ENCODE data around the gene RECQL5. TPM values are rescaled to one million over a fixed set of nuclear protein-coding genes. Genes with fewer than 3 reads are reported as not detected.
"Not testable (repeated sequence)": the region's sequence is repeated elsewhere in the genome, so short reads cannot be mapped to it uniquely, and the experiment has no call there.

Gene RECQL5
- total RNA-seq, 4 donors from 2014 or later: 26.3 to 85.0 (median 44.1) TPM

- peak within 1 kb of the TSS; percentile 81 to 98 (median 88) for H3K27ac ChIP-seq
- H3K9me3 ChIP-seq: no peaks in the 10 kb centered on the region
- peaks cover 0 to 25% (median 13%) of the 10 kb centered on the region in 4 donors for H3K4me1 ChIP-seq
- DNase-seq: peak in 2 of 3 donors; percentile 58 to 86
- peak within 1 kb of the TSS; percentile 63 to 73 (median 65) for H3K4me3 ChIP-seq
- no peaks in the 10 kb centered on the region for H3K27me3 ChIP-seq
- H3K36me3 ChIP-seq: no peaks in the 10 kb centered on the region
- TF ChIP-seq CTCF (IDR thresholded peaks at IDR 0.05): peak; percentile 9 to 58 (median 29)
- TF ChIP-seq POLR2A (IDR thresholded peaks at IDR 0.05): no peak
Observed at GRCh38 chr17:75587675-75588595, 79.0 kb downstream of the RECQL5 start, which contains the start of gene MYO15B. MYO15B (plus strand) TSS chr17:75587800; CDS start chr17:75588058, 258 bp downstream.

GRCh38 chr17:75584849-75585175 is 82.1 kb downstream of the RECQL5 start:
- DNase-seq: no peak
- no peak overlapping the region for H3K4me3 ChIP-seq
- H3K9me3 ChIP-seq: no peaks in the 10 kb centered on the region
- no peaks in the 10 kb centered on the region for H3K27me3 ChIP-seq
- H3K36me3 ChIP-seq: no peaks in the 10 kb centered on the region
- peaks cover 0 to 20% (median 12%) of the 10 kb centered on the region in 4 donors for H3K4me1 ChIP-seq
- no peak overlapping the region for H3K27ac ChIP-seq
- TF ChIP-seq CTCF (IDR thresholded peaks at IDR 0.05) (no peak), POLR2A (IDR thresholded peaks at IDR 0.05) (no peak)

- not testable (repeated sequence) for H3K36me3 ChIP-seq, H3K4me3 ChIP-seq, H3K27ac ChIP-seq, H3K9me3 ChIP-seq, H3K27me3 ChIP-seq, DNase-seq
- peaks cover 0 to 14% (median 5%) of the 10 kb centered on the region in 4 donors for H3K4me1 ChIP-seq
Observed at GRCh38 chr17:75583197-75583596, 83.8 kb downstream of the RECQL5 start.

GRCh38 chr17:75581121-75581725 is 85.7 kb downstream of the RECQL5 start:
- H3K27ac ChIP-seq, H3K27me3 ChIP-seq, H3K9me3 ChIP-seq, H3K4me3 ChIP-seq, DNase-seq, H3K36me3 ChIP-seq: not testable (repeated sequence)
- peaks cover 0 to 20% (median 0%) of the 10 kb centered on the region in 4 donors for H3K4me1 ChIP-seq

Other genes with a start within 250 kb of the RECQL5 start
- gene TMEM94, start 210.5 kb downstream of the RECQL5 start, total RNA-seq: 100 to 1,000 TPM; 114 to 340 (median 178) TPM
- gene CASKIN2, start 151.6 kb downstream of the RECQL5 start, total RNA-seq: 10 to 100 TPM; 12.4 to 24.0 (median 17.3) TPM
- 10 to 100 TPM; 47.9 to 89.5 (median 80.0) TPM for gene TSEN54, start 150.6 kb downstream of the RECQL5 start, total RNA-seq
- 100 to 1,000 TPM; 221 to 563 (median 300) TPM for gene LLGL2, start 141.5 kb downstream of the RECQL5 start, total RNA-seq
- 1,000 to 10,000 TPM in 3 of 4 donors, 100 to 1,000 TPM in 1; 552 to 2,671 (median 1,951) TPM for gene MYO15B, start 79.4 kb downstream of the RECQL5 start, total RNA-seq
- gene SMIM5, start 33.7 kb downstream of the RECQL5 start, total RNA-seq: 100 to 1,000 TPM in 1 of 4 donors, 10 to 100 TPM in 2, not detected in 1; 68.8 to 161 (median 97.1) TPM
- 100 to 1,000 TPM in 2 of 4 donors, 10 to 100 TPM in 2; 65.3 to 117 (median 101) TPM for gene SAP30BP, start 184 bp upstream of the RECQL5 start, total RNA-seq
- gene ITGB4, start 54.3 kb upstream of the RECQL5 start, total RNA-seq: 100 to 1,000 TPM in 3 of 4 donors, 10 to 100 TPM in 1; 80.0 to 368 (median 219) TPM
- gene GALK1, start 98.0 kb upstream of the RECQL5 start, total RNA-seq: 10 to 100 TPM; 50.1 to 81.9 (median 64.1) TPM
- gene UNK, start 117.7 kb upstream of the RECQL5 start, total RNA-seq: 100 to 1,000 TPM in 1 of 4 donors, 10 to 100 TPM in 3; 18.9 to 108 (median 30.6) TPM
- gene UNC13D, start 177.2 kb upstream of the RECQL5 start, total RNA-seq: 10 to 100 TPM in 3 of 4 donors, 1 to 10 TPM in 1; 8.4 to 45.4 (median 22.2) TPM
- gene WBP2, start 188.2 kb upstream of the RECQL5 start, total RNA-seq: 10 to 100 TPM; 45.4 to 61.4 (median 53.7) TPM
- 10 to 100 TPM; 16.5 to 61.4 (median 45.7) TPM for gene TRIM47, start 211.4 kb upstream of the RECQL5 start, total RNA-seq
- 10 to 100 TPM; 14.0 to 22.7 (median 16.9) TPM for gene TRIM65, start 229.8 kb upstream of the RECQL5 start, total RNA-seq
- 10 to 100 TPM; 61.1 to 95.7 (median 72.9) TPM for gene MRPL38, start 237.7 kb upstream of the RECQL5 start, total RNA-seq